GM12874 (cell line): ENCODE data around the gene SCYGR2.

Source experiments
- CTCF ChIP-seq: IDR thresholded peaks from 2 replicates; pipeline ENCODE4 v1.5.1; 2011; ENCODE audit warnings: low read depth, mild to moderate bottlenecking, control low read depth, low read length, moderate library complexity; ENCODE audit not compliant: insufficient read depth

Gene SCYGR2

GRCh38 chr2:227595797-227596196 is 2.9 kb upstream of the SCYGR2 start:
- no peak for TF ChIP-seq CTCF

- no peak for TF ChIP-seq CTCF
Measured at GRCh38 chr2:227597036-227597435, 1.7 kb upstream of the SCYGR2 start.

DNA sequence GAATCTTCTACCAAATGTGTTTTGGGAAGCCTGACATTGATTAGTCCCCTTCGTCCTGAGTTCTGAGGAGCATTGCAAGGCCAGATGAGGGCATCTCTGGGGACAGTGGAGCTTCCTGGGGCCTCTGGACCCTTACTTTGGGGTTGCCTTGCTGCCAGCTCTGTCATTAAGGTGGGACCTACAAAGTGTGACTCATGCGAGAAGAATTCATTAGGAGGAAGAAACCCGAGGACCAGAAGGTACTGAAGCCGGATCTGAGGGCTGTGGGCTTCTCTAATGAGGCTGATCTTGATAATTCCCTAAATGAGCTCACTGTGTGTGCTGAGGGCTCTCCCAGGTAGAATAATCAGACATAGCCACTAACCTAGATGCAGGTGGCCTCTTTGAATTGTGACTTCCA is 695 bp upstream of the SCYGR2 start:
- TF ChIP-seq CTCF = no peak

DNA sequence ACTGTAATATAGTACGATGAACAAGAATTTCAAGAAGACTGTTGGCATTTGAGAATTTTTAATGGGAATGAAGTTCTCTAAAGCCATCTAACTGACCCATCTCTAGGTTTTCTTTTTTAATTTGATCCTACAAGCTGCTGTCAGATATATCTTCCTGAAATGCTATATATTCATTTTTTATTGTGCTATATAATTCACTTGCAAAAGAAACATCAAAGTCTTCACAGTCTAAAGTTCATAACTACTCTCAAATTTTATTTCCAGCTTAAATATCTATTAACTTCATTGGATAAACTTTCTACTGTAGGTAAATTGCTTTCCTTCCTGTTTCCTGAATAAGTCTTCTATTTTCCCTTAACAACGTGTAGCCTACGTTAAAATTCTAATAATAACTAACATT is 3.7 kb downstream of the SCYGR2 start:
- TF ChIP-seq CTCF = no peak

DNA sequence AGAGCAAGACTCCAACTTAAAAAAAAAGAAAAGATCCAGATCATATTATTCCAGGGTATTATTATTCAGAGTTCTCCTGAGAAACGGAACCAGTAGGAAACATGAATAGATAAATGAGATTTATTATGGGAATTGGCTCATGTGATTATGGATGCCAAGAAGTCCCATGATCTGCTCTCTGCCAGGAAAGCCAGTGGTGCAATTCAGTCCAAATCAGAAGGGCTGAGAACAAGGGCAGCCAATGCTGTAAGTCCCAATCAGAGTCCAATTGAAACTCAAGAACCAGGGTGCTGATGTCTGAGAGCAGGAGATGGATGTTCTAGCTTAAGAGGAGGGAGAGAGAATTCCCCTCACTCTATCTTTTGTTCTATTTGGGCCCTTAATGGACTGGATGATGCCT is 7.8 kb downstream of the SCYGR2 start:
- TF ChIP-seq CTCF = no peak

GRCh38 chr2:227607941-227608340 is 9.2 kb downstream of the SCYGR2 start:
- TF ChIP-seq CTCF = no peak

DNA sequence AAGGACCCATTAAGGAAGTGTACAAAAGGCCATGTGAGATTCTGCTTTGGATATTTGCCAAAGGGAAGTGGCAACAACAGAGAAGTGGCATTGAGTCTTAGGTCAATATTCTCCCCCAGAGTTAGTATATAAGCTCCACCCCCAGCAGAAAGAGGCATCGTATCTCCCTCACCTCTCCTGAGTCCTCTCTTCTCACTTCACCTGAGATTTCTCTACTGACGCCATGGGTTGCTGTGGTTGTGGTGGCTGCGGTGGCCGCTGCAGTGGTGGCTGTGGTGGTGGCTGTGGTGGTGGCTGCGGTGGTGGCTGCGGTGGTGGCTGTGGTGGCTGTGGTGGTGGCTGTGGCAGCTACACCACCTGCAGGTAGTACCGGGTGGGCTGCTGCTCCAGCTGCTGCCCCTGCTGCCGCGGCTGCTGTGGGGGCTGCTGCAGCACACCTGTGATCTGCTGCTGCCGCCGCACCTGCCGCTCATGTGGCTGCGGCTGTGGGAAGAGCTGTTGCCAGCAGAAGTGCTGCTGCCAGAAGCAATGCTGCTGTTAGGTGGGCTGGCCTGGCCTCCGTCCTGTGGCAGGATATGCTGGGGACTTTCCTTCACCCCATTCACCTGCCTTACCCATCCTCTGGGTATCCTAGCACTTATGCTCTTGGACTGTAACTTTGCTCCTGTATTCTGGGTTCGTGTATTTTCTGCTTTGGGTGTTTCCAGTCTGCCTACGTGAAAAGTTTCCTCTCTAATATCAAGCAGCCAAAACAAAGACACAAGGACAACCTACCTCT is 10.1 kb downstream of the SCYGR2 start:
- no peak for TF ChIP-seq CTCF

- no peak for TF ChIP-seq CTCF
Measured at GRCh38 chr2:227610123-227610522, 11.4 kb downstream of the SCYGR2 start.
